GM12873 (cell line): ENCODE results near the gene CEP170B.

Experiments used
- TF ChIP-seq, protein P1 (sequence below): IDR thresholded peaks from 2 replicates; pipeline ENCODE4 v1.5.1; 2012; ENCODE audit warnings: low read depth, mild to moderate bottlenecking, moderate library complexity, low read length, control low read depth; ENCODE audit not compliant: insufficient read depth; ENCODE audit errors: missing control alignments

The CEP170B gene

DNA sequence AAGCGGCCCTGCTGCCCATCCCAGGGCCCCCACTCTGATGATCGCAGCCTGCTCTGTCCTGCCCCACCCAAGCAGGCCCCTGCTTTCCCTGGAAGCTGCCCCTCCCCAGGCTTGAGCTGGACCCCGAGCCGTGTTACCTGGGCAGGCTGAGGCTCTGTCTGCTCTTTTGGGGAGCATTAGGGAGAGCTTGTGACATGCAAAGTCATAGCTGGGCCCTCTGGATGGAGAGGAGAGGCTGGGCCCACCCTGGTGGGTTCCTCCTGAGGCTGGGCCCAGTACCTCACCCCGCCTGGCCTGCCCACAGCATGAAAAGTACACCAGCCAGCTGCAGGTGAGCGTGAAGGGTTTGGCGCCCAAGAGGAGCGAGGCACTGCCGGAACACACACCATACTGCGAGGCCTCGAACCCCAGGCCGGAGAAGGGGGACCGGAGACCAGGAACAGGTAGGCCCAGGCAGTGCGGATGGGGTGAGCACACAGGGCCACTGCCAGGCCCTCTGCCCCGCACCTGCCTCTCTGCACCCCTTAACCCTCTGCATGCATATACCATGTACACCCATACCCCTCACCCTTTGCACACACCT lies 15.0 kb downstream of the CEP170B start:
- TF ChIP-seq, protein P1, sequence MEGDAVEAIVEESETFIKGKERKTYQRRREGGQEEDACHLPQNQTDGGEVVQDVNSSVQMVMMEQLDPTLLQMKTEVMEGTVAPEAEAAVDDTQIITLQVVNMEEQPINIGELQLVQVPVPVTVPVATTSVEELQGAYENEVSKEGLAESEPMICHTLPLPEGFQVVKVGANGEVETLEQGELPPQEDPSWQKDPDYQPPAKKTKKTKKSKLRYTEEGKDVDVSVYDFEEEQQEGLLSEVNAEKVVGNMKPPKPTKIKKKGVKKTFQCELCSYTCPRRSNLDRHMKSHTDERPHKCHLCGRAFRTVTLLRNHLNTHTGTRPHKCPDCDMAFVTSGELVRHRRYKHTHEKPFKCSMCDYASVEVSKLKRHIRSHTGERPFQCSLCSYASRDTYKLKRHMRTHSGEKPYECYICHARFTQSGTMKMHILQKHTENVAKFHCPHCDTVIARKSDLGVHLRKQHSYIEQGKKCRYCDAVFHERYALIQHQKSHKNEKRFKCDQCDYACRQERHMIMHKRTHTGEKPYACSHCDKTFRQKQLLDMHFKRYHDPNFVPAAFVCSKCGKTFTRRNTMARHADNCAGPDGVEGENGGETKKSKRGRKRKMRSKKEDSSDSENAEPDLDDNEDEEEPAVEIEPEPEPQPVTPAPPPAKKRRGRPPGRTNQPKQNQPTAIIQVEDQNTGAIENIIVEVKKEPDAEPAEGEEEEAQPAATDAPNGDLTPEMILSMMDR, result no peak

- TF ChIP-seq, protein P1, result no peak
These were observed 15.6 kb downstream of the CEP170B start for GRCh38 chr14:104880584-104881210.

DNA sequence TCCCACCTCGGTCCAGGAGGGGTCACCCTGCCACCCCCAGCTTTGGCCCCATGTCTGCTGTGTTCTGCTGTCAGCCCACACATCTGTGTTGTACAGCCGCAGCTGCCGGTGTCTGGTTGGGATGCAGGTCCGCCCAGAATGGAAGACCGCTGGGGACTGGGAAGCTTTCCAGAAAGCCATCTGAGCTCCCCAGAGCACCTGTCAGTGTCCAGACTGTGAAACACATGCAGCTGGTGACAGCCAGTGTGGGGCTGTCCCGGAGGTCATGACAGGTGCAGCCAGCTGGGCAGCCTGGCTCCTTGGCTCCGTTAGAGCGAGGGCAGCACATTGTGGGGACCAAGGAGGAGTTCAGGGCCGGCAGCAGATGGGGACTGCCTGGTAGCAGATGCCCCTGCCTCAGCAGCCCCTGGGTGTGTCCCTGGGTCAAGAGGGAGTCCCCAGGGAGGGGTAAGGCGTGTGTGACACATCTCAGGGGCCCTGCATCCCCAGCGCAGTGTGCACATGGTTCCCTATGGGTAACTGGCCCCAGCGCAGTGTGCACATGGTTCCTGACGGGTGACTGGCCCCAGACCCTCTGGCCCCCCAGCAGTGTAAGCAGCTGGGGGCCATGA lies 16.4 kb downstream of the CEP170B start:
- TF ChIP-seq, protein P1, result no peak

DNA sequence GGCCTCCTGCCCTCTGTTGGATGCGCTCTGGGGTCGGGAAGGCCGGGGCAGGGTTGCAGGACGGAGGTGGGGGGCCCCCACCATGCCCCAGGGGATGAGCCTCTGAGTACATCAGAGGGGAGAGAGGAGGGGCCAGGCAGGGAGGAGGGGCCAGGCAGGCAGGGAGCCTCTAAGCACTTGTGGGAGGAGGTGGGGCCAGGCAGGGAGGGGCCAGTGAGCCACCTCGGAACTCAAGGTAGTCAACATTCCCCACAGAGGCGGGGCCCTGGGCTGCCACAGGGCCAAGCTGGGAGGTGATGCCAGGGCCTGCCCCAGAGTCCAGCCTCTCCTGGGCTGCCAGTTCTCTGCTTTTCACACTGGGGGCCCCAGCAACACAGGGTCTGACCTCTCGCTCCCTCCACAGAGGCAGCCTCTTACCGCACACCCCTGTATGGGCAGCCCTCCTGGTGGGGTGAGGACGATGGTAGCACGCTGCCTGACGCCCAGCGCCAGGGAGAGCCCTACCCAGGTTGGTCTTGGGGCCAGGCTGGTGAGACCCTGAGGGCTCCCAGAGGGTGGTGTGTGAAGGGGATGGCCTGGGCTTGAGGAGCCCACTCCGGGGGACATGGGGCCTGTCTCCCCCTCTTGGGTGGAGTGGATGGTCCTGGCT lies 17.4 kb downstream of the CEP170B start:
- TF ChIP-seq, protein P1, result no peak

DNA sequence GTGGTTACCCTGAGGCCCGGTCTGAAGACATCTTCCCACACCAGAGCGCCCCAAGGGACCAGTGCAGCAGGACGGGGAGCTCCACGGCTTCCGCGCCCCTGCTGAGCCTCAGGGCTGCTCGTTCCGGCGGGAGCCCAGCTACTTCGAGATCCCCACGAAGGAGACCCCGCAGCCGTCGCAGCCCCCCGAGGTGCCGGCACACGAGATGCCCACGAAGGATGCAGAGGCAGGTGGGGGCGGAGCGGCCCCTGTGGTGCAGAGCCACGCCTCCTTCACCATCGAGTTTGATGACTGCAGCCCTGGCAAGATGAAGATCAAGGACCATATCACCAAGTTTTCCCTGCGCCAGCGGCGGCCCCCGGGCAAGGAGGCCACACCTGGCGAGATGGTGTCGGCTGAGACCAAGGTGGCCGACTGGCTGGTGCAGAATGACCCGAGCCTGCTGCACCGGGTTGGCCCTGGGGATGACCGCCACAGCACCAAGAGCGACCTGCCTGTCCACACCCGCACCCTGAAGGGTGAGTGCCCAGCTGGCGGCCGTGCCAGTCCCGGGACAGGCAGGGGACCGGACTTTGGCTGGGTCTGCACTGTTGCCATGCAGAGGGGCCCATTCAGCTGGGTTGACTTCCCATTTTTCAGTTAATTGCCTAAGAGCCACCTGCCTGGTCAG lies 18.1 kb downstream of the CEP170B start:
- TF ChIP-seq, protein P1, result no peak

DNA sequence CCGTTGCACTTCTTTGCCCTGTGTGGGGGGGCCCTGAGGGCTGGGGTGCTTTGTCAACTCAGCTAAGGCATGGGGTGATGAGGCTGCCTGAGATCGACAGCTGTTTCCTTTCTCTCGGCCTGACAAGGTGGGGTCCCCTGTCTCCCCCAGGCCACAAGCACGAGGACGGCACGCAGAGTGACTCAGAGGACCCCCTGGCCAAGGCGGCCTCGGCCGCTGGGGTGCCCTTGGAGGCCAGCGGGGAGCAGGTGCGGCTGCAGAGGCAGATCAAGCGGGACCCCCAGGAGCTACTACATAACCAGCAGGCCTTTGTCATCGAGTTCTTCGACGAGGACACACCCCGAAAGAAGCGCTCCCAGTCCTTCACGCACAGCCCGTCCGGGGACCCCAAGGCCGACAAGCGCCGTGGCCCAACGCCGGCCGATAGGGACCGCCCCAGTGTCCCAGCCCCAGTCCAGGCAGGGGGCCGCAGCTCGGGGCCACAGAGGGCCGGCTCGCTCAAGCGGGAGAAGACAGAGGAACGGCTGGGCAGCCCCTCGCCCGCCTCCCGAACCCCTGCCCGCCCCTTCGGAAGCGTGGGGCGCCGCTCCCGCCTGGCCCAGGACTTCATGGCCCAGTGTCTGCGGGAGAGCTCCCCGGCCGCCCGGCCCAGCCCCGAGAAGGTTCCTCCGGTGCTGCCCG lies 18.8 kb downstream of the CEP170B start:
- TF ChIP-seq, protein P1, result no peak
